ENCODE results near the gene KIAA0753. TPM values are rescaled to one million over a fixed set of nuclear protein-coding genes. Genes with fewer than 3 reads are reported as not detected.

Gene KIAA0753
- total and polyA plus RNA-seq, 2 of the 13 experiments (the other 11 are each of a cell fraction or from before 2014, with no cell fraction given), result 5.2 to 9.1 TPM

DNA sequence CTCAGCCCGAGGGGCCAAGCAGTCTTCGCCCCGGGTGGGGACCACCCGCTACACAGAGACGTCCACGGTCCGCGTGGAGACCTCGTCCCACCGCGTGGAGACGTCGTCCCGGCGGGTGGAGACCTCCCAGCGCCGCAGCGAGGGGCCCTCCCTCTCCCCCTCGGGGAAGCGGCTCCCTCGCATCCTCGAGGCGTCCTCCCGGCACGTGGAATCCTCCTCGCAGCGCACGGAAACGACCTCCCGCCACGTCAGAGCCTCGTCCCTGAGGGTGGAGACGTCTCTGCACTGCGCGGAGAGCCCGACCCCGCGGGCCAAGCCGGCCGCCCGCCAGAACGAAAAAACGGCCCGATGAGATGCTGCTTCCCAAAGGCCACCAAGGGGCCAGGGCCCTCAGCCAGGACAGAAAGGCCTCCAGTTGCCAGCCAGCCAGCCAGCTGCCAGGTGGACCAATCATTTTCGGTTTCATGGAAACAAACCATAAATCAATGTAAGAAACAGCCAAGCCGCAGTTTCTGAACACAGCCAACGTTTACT, 11.5 kb upstream of the KIAA0753 start (continued):
- TF ChIP-seq BRCA1 (CRISPR knock-in tag; IDR thresholded peaks at IDR 0.05) (0 out of 2 replicates have a peak, but pooled peaks have one; percentile 58), ZNF782 (CRISPR knock-in tag; IDR thresholded peaks at IDR 0.05; ENCODE audit: borderline replicate concordance) (peak; percentile 98; the same call in 1 of the 2 replicates), ZHX1 (CRISPR knock-in tag; IDR thresholded peaks at IDR 0.05; ENCODE audit: low read depth) (peak; percentile 81; the same call in 1 of the 2 replicates), TARDBP (CRISPR knock-in tag; IDR thresholded peaks at IDR 0.05) (no peak), ZFP36L2 (CRISPR knock-in tag; IDR thresholded peaks at IDR 0.05) (no peak), NRL (CRISPR knock-in tag; IDR thresholded peaks at IDR 0.05; ENCODE audit: borderline replicate concordance) (peak; percentile 99), RBFOX2 (IDR thresholded peaks at IDR 0.05; ENCODE audit: low read depth, low read length) (peak; percentile 84), ZNF780A (CRISPR knock-in tag; IDR thresholded peaks at IDR 0.05) (peak; percentile 98), ZNF619 (CRISPR knock-in tag; IDR thresholded peaks at IDR 0.05) (peak; percentile 96), SSRP1 (CRISPR knock-in tag; IDR thresholded peaks at IDR 0.05) (no peak), TCF12 (IDR thresholded peaks at IDR 0.05) (no peak), TCF12 (CRISPR knock-in tag; IDR thresholded peaks at IDR 0.05) (peak; percentile 80), LBX2 (CRISPR knock-in tag; IDR thresholded peaks at IDR 0.05; ENCODE audit: borderline replicate concordance) (peak; percentile 98), ZBTB25 (CRISPR knock-in tag; IDR thresholded peaks at IDR 0.05) (peak; percentile 47; the same call in 1 of the 2 replicates), ZSCAN25 (CRISPR knock-in tag; IDR thresholded peaks at IDR 0.05) (no peak), SIN3B (IDR thresholded peaks at IDR 0.05; ENCODE audit: low read length) (no peak), BCL6 (CRISPR knock-in tag; IDR thresholded peaks at IDR 0.05) (peak; percentile 48; the same call in 1 of the 2 replicates), ZNF276 (CRISPR knock-in tag; IDR thresholded peaks at IDR 0.05; ENCODE audit: low read depth) (peak; percentile 87), ZBTB1 (CRISPR knock-in tag; IDR thresholded peaks at IDR 0.05; ENCODE audit: borderline replicate concordance) (no peak), RFXAP (CRISPR knock-in tag; IDR thresholded peaks at IDR 0.05; ENCODE audit: borderline replicate concordance) (peak; percentile 75; the same call in 1 of the 2 replicates)
- TF ChIP-seq, protein P1, sequence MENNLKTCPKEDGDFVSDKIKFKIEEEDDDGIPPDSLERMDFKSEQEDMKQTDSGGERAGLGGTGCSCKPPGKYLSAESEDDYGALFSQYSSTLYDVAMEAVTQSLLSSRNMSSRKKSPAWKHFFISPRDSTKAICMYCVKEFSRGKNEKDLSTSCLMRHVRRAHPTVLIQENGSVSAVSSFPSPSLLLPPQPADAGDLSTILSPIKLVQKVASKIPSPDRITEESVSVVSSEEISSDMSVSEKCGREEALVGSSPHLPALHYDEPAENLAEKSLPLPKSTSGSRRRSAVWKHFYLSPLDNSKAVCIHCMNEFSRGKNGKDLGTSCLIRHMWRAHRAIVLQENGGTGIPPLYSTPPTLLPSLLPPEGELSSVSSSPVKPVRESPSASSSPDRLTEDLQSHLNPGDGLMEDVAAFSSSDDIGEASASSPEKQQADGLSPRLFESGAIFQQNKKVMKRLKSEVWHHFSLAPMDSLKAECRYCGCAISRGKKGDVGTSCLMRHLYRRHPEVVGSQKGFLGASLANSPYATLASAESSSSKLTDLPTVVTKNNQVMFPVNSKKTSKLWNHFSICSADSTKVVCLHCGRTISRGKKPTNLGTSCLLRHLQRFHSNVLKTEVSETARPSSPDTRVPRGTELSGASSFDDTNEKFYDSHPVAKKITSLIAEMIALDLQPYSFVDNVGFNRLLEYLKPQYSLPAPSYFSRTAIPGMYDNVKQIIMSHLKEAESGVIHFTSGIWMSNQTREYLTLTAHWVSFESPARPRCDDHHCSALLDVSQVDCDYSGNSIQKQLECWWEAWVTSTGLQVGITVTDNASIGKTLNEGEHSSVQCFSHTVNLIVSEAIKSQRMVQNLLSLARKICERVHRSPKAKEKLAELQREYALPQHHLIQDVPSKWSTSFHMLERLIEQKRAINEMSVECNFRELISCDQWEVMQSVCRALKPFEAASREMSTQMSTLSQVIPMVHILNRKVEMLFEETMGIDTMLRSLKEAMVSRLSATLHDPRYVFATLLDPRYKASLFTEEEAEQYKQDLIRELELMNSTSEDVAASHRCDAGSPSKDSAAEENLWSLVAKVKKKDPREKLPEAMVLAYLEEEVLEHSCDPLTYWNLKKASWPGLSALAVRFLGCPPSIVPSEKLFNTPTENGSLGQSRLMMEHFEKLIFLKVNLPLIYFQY (CRISPR knock-in tag; IDR thresholded peaks at IDR 0.05; ENCODE audit: borderline replicate concordance), result no peak
